Measurements from ENCODE around the gene ZC3H4. TPM values are rescaled to one million over a fixed set of nuclear protein-coding genes. Genes with fewer than 3 reads are reported as not detected.

ZC3H4 gene
- 10 to 100 TPM; 68.5 to 70.2 TPM for total RNA-seq

GRCh38 chr19:47112997-47113849 is at the start of gene ZC3H4:
Gene ZC3H4, minus strand, starts transcription at chr19:47113776. Its CDS starts 1,192 bp downstream, at chr19:47112584.
- ChIA-PET CTCF (interaction anchor here (0.8 to 4.5 kb wide), 21 partner anchors 9 to 169 kb away, joined by 3 to 23 read pairs (median 4); partner anchors contain the start of genes CCDC9 and SAE1), POLR2A (interaction anchor here (0.5 to 9.4 kb wide), 29 partner anchors 9 to 491 kb away, joined by 3 to 182 read pairs (median 4); partner anchors contain the start of genes CCDC9, SAE1 and SLC1A5)
- ATAC-seq (peak; percentile 88), DNase-seq (peak; percentile 99)
- Mint-ChIP-seq H3K9me3 (no peaks in the 10 kb centered on the region), H3K27me3 (no peaks in the 10 kb centered on the region), H3K4me1 (ENCODE audit: low read depth) (peaks cover 24% of the 10 kb centered on the region), H3K27ac (peak within 1 kb of the TSS; percentile 99), H3K4me3 (peak within 1 kb of the TSS; percentile 89), H3K36me3 (ENCODE audit: low read depth) (peaks cover 33% of the 10 kb centered on the region)
- TF ChIP-seq CTCF (IDR thresholded peaks at IDR 0.05): no peak
- intact Hi-C loops (cut with micrococcal nuclease): no loop called here

- Mint-ChIP-seq H3K27ac (no peak overlapping the region), H3K4me3 (no peak overlapping the region), H3K4me1 (ENCODE audit: low read depth) (peaks cover 55% of the 10 kb centered on the region), H3K27me3 (no peaks in the 10 kb centered on the region), H3K9me3 (no peaks in the 10 kb centered on the region), H3K36me3 (ENCODE audit: low read depth) (peaks cover 37% of the 10 kb centered on the region)
- DNase-seq (no peak), ATAC-seq (no peak)
- ChIA-PET POLR2A (interaction anchor here (0.9 to 1.6 kb wide), 3 partner anchors 15 to 24 kb away, joined by 3 to 4 read pairs (median 3); no protein-coding TSS in a partner anchor), CTCF (interaction anchor here (0.8 to 9.8 kb wide), 5 partner anchors 11 to 82 kb away, joined by 3 to 69 read pairs (median 8); no protein-coding TSS in a partner anchor)
- no peak for TF ChIP-seq CTCF (IDR thresholded peaks at IDR 0.05)
- intact Hi-C loops (cut with micrococcal nuclease): no loop called here
These were observed 48.4 kb upstream of the ZC3H4 start for GRCh38 chr19:47161876-47162489.

- intact Hi-C loops (cut with micrococcal nuclease): loop anchor here (2.0 to 10.0 kb wide), 2 partner anchors 28 to 86 kb away; no protein-coding TSS in a partner anchor
- ChIA-PET CTCF (interaction anchor here (1.0 to 9.8 kb wide), 15 partner anchors 9 to 146 kb away, joined by 3 to 82 read pairs (median 8); partner anchors contain the start of gene CCDC9), POLR2A (interaction anchor here (0.7 to 4.0 kb wide), 19 partner anchors 9 to 103 kb away, joined by 3 to 35 read pairs (median 4); partner anchors contain the start of gene ZC3H4)
- ATAC-seq (peak; percentile 79), DNase-seq (peak; percentile 60)
- Mint-ChIP-seq H3K4me3 (peak overlapping the region; percentile 40), H3K9me3 (no peaks in the 10 kb centered on the region), H3K36me3 (ENCODE audit: low read depth) (peaks cover 51% of the 10 kb centered on the region), H3K4me1 (ENCODE audit: low read depth) (peaks cover 60% of the 10 kb centered on the region), H3K27ac (peak overlapping the region; percentile 86), H3K27me3 (no peaks in the 10 kb centered on the region)
- TF ChIP-seq CTCF (IDR thresholded peaks at IDR 0.05): no peak
These were observed 45.4 kb upstream of the ZC3H4 start for GRCh38 chr19:47158879-47159503.

- POLR2A ChIA-PET: interaction anchor here (0.7 to 4.0 kb wide), 20 partner anchors 7 to 102 kb away, joined by 3 to 35 read pairs (median 6); partner anchors contain the start of gene ZC3H4
- Mint-ChIP-seq H3K27me3 (no peaks in the 10 kb centered on the region), H3K9me3 (no peaks in the 10 kb centered on the region), H3K4me1 (ENCODE audit: low read depth) (peaks cover 60% of the 10 kb centered on the region), H3K27ac (peak overlapping the region; percentile 86), H3K4me3 (peak overlapping the region; percentile 40), H3K36me3 (ENCODE audit: low read depth) (peaks cover 53% of the 10 kb centered on the region)
- TF ChIP-seq CTCF (IDR thresholded peaks at IDR 0.05): no peak
- intact Hi-C loops (cut with micrococcal nuclease): loop anchor here (2.0 to 10.0 kb wide), 2 partner anchors 28 to 86 kb away; no protein-coding TSS in a partner anchor
- ATAC-seq: no peak
- no peak for DNase-seq
- CTCF ChIA-PET: interaction anchor here (1.0 to 9.8 kb wide), 16 partner anchors 8 to 145 kb away, joined by 3 to 82 read pairs (median 7); partner anchors contain the start of gene CCDC9
These were observed 44.8 kb upstream of the ZC3H4 start for GRCh38 chr19:47158367-47158791.
